MCF 10A (cell line): ENCODE measurements around the gene SPTB. TPM values are rescaled to one million over a fixed set of nuclear protein-coding genes. Genes with fewer than 3 reads are reported as not detected.
"Not testable (repeated sequence)": the region's sequence is repeated elsewhere in the genome, so short reads cannot be mapped to it uniquely, and the experiment has no call there.

ENCODE experiments used
- BruUV-seq: library from RNA; stranded (reverse); fragments of 400-500 nt; replicated peaks from 2 replicates; lab custom pipeline; 2021; lab: Mats Ljungman, UMichigan
- CTCF ChIA-PET: fragments of 300-600 bp; sonication (Branson Sonifier 250); formaldehyde crosslinking; extraction: SDS; loops from one replicate; lab custom pipeline; 2021; ENCODE audit warnings: antibody characterized with exemption, inconsistent platforms; lab: Yijun Ruan, JAX
- POLR2A ChIA-PET: fragments of 300-600, 350-650 bp; sonication (Branson Sonifier 250); formaldehyde crosslinking; extraction: SDS; loops from one replicate; lab custom pipeline; 2020; ENCODE audit warnings: antibody characterized with exemption, inconsistent platforms; lab: Yijun Ruan, JAX
- DNase-seq: peaks from one replicate; pipeline ENCODE4 v3.0.0-alpha.2; 2018; ENCODE audit not compliant: unreplicated experiment
- H3K27ac Mint-ChIP-seq: one replicate; pipeline ENCODE4 v1.8.0; 2022; ENCODE audit warnings: mild to moderate bottlenecking, low read depth, mixed read lengths; ENCODE audit not compliant: unreplicated experiment
- H3K27me3 Mint-ChIP-seq: one replicate; pipeline ENCODE4 v1.8.0; 2022; ENCODE audit warnings: mixed read lengths; ENCODE audit not compliant: insufficient read depth, unreplicated experiment
- H3K36me3 Mint-ChIP-seq: one replicate; pipeline ENCODE4 v1.8.0; 2022; ENCODE audit warnings: mild to moderate bottlenecking, moderate library complexity, mixed read lengths; ENCODE audit not compliant: insufficient read depth, unreplicated experiment
- H3K4me1 Mint-ChIP-seq: one replicate; pipeline ENCODE4 v1.8.0; 2022; ENCODE audit warnings: mixed read lengths; ENCODE audit not compliant: insufficient read depth, unreplicated experiment
- H3K4me3 Mint-ChIP-seq: one replicate; pipeline ENCODE4 v1.8.0; 2022; ENCODE audit warnings: mild to moderate bottlenecking, moderate library complexity, mixed read lengths; ENCODE audit not compliant: unreplicated experiment
- H3K9me3 Mint-ChIP-seq: one replicate; pipeline ENCODE4 v1.8.0; 2022; ENCODE audit warnings: mixed read lengths; ENCODE audit not compliant: unreplicated experiment
- intact Hi-C: fragments of 100-400 bp; cut with micrococcal nuclease; formaldehyde crosslinking; loops from 2 replicates; pipeline ENCODE4 v1.14.1; 2022
- total RNA-seq: library from RNA; stranded (reverse); gene quantifications from 2 replicates; pipeline ENCODE4 v1.2.3, GENCODE V29; 2022
- TF ChIP-seq, protein P1 (sequence below): fragments of 200-600 bp; IDR thresholded peaks from one replicate; pipeline ENCODE4 v1.8.0; 2022; ENCODE audit warnings: antibody characterized with exemption, mild to moderate bottlenecking; ENCODE audit not compliant: unreplicated experiment

SPTB gene
- total RNA-seq, 1 experiment from 2014 or later: 1.3 TPM

DNA sequence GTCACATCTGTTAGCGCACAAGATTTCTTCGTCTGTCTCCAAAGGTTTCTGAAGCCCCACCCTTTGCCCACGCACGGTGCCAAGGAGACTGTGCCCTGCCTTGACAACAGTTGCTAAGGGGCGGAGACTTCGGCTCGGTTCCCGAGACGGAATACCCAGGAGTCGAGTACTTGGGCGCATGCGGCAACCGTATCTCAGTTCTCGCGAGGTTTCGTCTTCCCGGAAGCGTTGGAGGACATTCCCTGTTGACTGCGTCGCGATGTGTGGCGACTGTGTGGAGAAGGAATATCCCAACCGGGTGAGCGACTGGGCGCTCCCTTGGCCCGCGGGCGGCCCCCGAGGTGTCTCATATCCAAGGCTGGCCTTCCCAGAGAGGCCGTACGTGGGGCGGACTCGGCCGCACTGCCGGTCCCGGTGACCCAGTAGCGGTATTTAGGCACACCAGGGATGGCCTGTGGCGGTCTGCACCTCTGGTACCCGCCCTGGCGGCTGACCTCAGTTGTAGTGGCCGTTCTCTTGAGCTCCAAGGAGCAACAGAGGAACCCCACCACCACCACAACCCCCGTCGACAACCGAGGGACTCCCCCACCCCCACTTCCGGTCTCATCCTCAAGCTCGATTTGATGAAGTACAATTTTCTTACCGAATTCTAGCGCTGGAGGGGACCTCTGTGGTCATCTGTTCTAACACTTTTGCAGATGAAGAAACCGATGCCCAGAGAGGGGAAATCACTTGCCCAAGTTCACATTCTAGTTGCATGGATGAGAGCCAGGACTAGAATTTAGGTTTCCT lies 34.7 kb upstream of the SPTB start, which contains the start of gene CHURC1:
Gene CHURC1 (plus strand): TSS at position 219 of the 792 bp plus-strand sequence. CDS start 41 bp downstream, at position 260.
- ChIA-PET CTCF (interaction anchor here (0.6 to 1.5 kb wide), 5 partner anchors 10 to 1175 kb away, joined by 3 to 4 read pairs (median 4); no protein-coding TSS in a partner anchor), POLR2A (interaction anchor here (0.6 to 3.0 kb wide), 21 partner anchors 10 to 512 kb away, joined by 3 to 32 read pairs (median 3); partner anchors contain the start of genes FNTB and MAX)
- Mint-ChIP-seq H3K4me3 (peak within 1 kb of the TSS; percentile 85), H3K9me3 (no peaks in the 10 kb centered on the region), H3K4me1 (peaks cover 25% of the 10 kb centered on the region), H3K27me3 (no peaks in the 10 kb centered on the region), H3K36me3 (peaks cover 6% of the 10 kb centered on the region), H3K27ac (peak within 1 kb of the TSS; percentile 98)
- DNase-seq: peak; percentile 99
- TF ChIP-seq, protein P1, sequence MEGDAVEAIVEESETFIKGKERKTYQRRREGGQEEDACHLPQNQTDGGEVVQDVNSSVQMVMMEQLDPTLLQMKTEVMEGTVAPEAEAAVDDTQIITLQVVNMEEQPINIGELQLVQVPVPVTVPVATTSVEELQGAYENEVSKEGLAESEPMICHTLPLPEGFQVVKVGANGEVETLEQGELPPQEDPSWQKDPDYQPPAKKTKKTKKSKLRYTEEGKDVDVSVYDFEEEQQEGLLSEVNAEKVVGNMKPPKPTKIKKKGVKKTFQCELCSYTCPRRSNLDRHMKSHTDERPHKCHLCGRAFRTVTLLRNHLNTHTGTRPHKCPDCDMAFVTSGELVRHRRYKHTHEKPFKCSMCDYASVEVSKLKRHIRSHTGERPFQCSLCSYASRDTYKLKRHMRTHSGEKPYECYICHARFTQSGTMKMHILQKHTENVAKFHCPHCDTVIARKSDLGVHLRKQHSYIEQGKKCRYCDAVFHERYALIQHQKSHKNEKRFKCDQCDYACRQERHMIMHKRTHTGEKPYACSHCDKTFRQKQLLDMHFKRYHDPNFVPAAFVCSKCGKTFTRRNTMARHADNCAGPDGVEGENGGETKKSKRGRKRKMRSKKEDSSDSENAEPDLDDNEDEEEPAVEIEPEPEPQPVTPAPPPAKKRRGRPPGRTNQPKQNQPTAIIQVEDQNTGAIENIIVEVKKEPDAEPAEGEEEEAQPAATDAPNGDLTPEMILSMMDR: no peak
- no TSS peak for BruUV-seq
- intact Hi-C loops: loop anchor here (5.0 kb wide), 1 partner anchor 73 kb away; the partner anchor contains the start of gene FNTB

DNA sequence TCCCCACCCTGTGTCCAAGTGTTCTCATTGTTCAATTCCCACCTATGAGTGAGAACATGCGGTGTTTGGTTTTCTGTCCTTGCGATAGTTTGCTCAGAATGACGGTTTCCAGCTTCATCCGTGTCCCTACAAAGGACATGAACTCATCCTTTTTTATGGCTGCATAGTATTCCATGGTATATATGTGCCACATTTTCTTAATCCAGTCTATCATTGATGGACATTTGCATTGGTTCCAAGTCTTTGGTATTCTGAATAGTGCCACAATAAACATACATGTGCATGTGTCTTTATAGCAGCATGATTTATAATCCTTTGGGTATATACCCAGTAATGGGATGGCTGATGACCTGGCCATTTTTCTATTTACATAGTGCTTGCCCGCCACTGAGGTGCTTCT lies 33.8 kb upstream of the SPTB start:
- Mint-ChIP-seq H3K4me1 (peaks cover 23% of the 10 kb centered on the region), H3K4me3 (peak overlapping the region; percentile 85), H3K27ac (peak overlapping the region; percentile 98)
- not testable (repeated sequence) for H3K9me3 Mint-ChIP-seq, BruUV-seq, H3K27me3 Mint-ChIP-seq, H3K36me3 Mint-ChIP-seq, DNase-seq
- intact Hi-C loops: loop anchor here (5.0 kb wide), 1 partner anchor 74 kb away; the partner anchor contains the start of gene FNTB
- CTCF ChIA-PET: interaction anchor here (1.5 kb wide), 1 partner anchor 18 kb away, joined by 3 read pairs; no protein-coding TSS in a partner anchor
- POLR2A ChIA-PET: interaction anchor here (0.6 to 3.0 kb wide), 7 partner anchors 11 to 511 kb away, joined by 3 to 32 read pairs (median 3); partner anchors contain the start of gene FNTB

- Mint-ChIP-seq H3K27ac (no peak overlapping the region), H3K4me1 (peaks cover 13% of the 10 kb centered on the region), H3K27me3 (no peaks in the 10 kb centered on the region), H3K9me3 (no peaks in the 10 kb centered on the region), H3K36me3 (peaks cover 5% of the 10 kb centered on the region), H3K4me3 (no peak overlapping the region)
- DNase-seq: no peak
- POLR2A ChIA-PET: no interaction called here
- CTCF ChIA-PET: interaction anchor here (0.6 to 3.6 kb wide), 6 partner anchors 14 to 479 kb away, joined by 3 to 24 read pairs (median 6); no protein-coding TSS in a partner anchor
- TF ChIP-seq, protein P1: no peak
- intact Hi-C loops: loop anchor here (5.0 kb wide), 1 partner anchor 75 kb away; the partner anchor contains the start of gene FNTB
- BruUV-seq: no TSS peak
Measured at GRCh38 chr14:64912261-64912660, 32.6 kb upstream of the SPTB start.

GRCh38 chr14:64910847-64911495 lies 31.3 kb upstream of the SPTB start:
- no TSS peak for BruUV-seq
- TF ChIP-seq, protein P1: peak; percentile 41
- Mint-ChIP-seq H3K4me1 (peaks cover 15% of the 10 kb centered on the region), H3K4me3 (no peak overlapping the region), H3K9me3 (no peaks in the 10 kb centered on the region), H3K27me3 (no peaks in the 10 kb centered on the region), H3K36me3 (peaks cover 5% of the 10 kb centered on the region), H3K27ac (no peak overlapping the region)
- CTCF ChIA-PET: interaction anchor here (0.5 to 3.6 kb wide), 31 partner anchors 9 to 994 kb away, joined by 3 to 24 read pairs (median 4); no protein-coding TSS in a partner anchor
- intact Hi-C loops: loop anchor here (5.0 kb wide), 1 partner anchor 76 kb away; the partner anchor contains the start of gene FNTB
- peak; percentile 47 for DNase-seq
- POLR2A ChIA-PET: interaction anchor here (0.6 to 1.1 kb wide), 4 partner anchors 16 to 822 kb away, joined by 3 read pairs; no protein-coding TSS in a partner anchor
